ENCODE data around the gene ZNF226.
"Not testable (repeated sequence)": the region's sequence is repeated elsewhere in the genome, so short reads cannot be mapped to it uniquely, and the experiment has no call there.

Gene ZNF226

DNA sequence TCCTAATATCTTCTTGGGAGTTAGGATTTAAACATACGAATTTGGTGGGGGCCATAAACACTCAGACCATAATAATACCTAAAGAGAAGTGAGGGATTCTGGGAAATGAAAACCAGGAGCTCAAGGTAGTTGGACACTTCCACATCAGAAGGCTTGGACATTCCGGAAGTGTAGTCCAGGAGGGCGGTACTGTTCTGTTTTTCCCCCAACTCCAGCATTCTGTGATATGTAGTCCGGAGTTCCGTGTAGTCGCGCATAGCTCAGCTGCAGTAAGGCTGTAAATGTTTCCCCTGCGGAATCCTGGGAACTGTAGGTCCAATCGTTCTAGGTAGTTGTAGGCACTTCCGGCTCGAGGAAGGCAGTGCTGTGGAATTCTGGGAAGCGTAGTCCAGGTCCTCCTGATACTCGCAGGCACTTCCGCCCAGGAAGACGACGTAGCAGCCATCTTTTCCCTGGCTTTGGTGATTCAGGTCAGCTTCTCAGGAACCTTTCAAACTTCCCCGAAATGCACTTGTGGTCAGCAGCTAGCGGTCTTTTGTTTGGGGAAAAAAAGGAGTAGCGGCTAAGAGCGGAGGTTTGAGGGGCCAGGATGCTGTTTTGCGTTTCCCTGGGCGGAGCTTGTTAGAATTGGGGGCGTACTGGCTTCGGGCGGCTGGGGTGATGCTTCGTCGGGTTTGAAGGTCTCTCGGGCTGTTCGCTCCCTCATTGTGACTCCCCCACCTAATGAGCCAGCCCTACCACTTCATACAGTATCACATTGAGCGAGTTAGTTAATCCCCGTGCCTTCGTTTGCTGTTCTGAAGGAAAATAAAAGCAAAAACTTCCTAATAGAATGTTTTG is at the start of gene ZNF226:
TSS of gene ZNF226 (plus strand) at position 428 of the 840 bp plus-strand sequence. CDS start 4,981 bp downstream, outside the sequence.
- peak; percentile 33 for DNase-seq (ENCODE audit: low read depth)

DNA sequence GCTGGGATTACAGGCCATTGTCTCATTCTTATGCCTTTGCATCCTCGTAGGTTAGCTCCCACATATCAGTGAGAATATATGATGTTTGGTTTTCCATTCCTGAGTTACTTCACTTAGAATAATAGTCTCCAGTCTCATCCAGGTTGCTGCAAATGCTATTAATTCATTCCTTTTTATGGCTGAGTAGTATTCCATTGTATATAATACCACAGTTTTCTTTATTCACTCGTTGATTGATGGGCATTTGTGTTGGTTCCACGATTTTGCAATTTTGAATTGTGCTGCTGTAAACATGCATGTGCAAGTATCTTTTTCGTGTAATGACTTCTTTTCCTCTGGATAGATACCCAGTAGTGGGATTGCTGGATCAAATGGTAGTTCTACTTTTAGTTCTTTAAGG is 43.7 kb upstream of the ZNF226 start:
- DNase-seq (ENCODE audit: low read depth): not testable (repeated sequence)

DNA sequence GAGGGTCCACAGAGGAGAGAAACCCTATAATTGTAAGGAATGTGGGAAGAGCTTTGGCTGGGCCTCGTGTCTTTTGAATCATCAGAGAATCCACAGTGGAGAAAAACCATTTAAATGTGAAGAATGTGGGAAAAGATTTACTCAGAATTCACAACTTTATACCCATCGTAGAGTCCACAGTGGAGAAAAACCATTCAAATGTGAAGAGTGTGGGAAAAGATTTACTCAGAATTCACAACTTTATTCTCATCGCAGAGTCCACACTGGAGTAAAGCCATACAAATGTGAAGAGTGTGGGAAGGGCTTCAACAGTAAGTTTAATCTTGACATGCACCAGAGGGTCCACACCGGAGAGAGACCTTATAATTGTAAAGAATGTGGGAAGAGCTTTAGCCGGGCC is 32.9 kb upstream of the ZNF226 start:
- no peak for DNase-seq (ENCODE audit: low read depth)

DNA sequence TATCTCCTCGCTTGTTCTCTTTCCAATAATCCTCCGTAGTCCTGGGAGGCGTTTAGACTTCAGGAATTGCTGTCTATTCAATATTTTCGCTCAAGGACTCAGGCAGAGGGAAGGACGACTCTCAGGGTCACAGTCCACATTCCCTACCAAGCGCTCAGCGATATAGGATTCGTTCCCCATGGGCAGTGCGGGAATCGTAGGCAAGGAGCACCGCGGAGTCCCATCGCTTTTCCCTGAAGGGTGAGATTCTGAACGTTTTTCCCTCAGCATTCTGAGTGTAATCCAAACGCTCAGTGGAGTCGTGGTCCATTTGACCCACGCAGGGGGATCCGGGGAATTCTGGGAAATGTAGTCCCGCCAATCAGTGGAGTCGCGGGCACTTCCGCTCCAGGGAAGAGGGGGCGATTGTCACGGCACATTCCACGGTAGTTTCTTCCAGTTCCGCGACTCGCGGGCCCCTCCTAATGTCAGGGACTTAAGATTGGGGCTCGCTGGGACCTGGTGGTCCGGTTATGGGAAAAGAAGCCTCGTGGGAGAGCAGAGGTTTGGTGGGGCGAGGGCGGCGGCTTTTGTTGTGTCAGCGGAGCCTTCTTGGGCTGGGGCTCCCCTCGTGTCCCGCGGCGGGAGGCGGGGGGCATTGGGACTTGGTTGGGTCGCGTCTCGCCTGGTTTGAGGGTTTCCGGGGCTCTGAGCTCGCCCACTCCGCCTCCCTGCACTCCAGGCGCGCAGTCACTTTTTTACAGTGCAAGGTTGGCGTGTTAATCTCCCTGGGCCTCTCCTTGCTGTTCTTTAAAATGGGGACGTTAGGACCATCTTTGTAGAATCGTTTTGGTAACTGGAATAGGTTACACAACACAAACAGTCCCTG is 23.5 kb upstream of the ZNF226 start, which contains the start of gene ZNF234:
TSS of gene ZNF234 (plus strand) at position 364 of the 868 bp plus-strand sequence. CDS start 3,079 bp downstream, outside the sequence.
- peak; percentile 34 for DNase-seq (ENCODE audit: low read depth)

DNA sequence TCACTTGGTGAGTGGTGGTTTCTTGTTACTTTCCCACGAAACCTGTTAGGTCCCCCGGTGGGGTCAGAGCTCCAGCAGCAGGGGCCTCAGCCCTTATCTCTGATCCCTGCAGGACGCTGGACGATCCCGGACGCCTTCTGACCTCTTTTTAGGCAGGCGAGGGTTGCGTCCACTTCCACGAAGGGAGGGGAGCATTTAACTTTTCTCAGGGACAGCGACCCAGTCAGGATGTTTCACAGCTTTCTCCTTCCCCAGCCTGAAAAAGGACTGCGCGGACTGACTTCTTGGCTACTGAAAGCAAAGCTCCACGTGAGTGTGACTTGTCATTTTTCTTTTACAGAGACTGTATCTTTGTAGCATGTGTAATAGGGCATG is 22.9 kb upstream of the ZNF226 start:
- no peak for DNase-seq (ENCODE audit: low read depth)

DNA sequence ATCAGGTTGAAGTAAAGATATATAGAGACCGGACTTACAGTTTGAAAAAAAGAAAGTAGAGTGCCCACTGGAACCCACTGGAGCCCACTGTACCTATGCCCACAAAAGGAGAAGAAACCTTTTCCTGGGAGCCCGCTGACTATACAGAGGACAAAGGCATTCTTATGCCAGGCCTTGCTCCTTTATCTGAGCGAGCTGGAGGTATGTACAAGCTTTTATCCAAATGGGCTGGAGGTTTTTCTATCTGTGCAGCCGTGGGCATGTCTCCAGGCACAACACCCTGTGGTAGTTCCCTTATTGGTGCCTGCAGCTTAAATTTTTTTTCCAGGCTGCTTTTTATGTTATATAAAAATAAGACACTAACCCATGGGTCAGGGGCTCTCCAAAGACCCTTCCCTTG is 15.1 kb upstream of the ZNF226 start:
- no peak for DNase-seq (ENCODE audit: low read depth)

DNA sequence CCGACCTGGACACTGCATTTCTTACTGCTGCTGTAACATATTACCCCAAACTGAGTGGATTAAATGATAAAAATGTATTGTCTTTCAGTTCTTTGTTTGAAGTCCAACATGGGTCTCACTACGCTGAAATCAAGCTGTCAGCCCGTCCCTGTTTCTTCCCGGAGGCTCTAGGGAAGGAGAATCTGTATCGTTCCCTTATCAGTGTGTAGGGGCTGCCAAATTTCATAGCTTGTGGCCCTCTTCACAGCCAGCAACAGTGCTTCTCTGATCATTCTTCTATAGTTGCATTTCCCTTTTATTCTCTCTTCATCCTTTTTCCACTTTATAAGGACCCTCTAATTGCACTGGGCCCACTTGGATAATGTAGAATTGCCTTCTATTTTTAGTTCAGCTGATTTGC is 13.4 kb upstream of the ZNF226 start:
- no peak for DNase-seq (ENCODE audit: low read depth)

DNA sequence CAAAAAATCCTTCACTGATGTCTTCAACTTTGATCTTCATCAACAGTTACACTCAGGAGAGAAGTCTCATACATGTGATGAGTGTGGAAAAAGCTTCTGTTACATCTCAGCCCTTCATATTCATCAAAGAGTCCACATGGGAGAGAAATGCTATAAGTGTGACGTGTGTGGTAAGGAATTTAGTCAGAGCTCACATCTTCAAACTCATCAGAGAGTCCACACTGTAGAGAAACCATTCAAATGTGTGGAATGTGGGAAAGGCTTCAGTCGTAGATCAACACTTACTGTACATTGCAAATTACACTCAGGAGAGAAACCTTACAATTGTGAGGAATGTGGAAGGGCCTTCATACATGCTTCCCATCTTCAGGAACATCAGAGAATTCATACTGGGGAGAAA is 8.4 kb upstream of the ZNF226 start:
- no peak for DNase-seq (ENCODE audit: low read depth)

DNA sequence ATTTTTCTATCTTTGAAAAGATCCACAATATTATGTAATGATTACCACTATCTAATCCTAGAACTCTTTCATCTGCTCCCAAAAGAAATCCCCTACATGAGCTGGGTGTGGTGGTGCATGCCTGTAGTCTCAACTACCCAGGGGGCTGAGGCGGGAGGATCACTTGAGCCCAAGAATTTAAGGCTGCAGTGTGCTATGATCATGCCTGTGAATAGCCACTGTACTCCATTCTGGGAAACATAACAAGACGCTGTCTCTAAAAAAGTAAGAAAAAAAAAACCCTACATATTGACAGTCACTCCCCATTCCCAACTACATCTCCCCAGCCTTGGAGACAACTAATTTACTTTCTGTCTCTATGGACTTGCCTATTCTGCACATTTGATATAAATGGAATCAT is 1.1 kb upstream of the ZNF226 start:
- DNase-seq (ENCODE audit: low read depth): no peak

DNA sequence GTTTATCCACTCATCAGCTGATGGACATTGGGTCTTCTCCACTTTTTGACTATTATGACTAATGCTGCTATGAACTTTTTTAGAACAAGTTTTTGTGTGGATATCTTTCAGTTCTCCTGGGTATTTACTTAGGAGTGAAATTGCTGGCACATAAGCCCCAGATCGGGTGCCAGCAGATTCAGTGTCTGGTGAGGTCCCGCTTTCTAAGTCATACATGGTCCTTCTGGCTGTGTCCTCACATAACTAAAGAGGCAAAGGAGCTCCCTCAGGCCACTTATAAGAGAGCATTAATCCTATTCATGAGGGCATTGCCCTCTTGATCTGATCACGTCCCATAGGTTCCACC is 600 bp upstream of the ZNF226 start:
- no peak for DNase-seq (ENCODE audit: low read depth)

DNA sequence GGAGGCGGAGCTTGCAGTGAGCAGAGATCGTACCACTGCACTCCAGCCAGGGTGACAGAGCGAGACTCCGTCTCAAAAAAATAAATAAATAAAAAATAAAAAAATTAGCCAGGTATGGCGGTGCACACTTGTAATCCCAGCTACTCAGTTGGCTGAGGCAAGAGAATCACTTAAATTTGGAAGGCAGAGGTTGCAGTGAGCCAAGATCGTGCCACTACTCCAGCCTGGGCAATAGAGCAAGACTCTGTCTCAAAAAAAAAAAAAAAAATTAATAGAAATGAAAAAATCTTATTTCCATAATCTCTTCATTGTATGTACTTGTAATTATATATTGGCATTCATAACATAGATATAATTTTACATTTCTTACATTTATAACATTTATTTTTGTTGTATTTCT is 5.8 kb downstream of the ZNF226 start:
- DNase-seq (ENCODE audit: low read depth): not testable (repeated sequence)

DNA sequence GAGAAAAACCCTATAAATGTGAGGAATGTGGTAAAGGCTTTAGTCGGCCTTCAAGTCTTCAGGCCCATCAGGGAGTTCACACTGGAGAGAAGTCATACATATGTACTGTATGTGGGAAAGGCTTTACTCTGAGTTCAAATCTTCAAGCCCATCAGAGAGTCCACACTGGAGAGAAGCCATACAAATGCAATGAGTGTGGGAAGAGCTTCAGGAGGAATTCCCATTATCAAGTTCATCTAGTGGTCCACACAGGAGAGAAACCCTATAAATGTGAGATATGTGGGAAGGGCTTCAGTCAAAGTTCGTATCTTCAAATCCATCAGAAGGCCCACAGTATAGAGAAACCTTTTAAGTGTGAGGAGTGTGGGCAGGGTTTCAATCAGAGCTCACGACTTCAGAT is 11.7 kb downstream of the ZNF226 start:
- no peak for DNase-seq (ENCODE audit: low read depth)

DNA sequence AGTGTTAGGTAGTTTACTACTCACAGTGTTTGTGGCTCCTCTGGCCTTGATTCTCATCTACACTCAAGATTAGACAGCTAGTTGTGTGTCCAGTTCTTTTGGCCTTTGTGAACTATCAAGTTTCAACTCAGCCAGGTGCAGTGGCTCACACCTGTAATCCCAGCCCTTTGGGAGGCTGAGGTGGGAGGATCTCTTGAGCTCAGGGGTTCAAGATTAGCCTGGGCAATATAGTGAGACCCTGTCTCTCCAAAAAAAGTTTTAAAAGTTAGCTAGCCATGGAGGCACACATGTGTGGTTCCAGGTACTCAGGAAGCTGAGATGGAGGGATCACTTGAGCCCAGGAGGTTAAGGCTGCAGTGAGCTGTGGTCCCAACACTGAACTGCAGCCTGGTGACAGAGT is 16.1 kb downstream of the ZNF226 start:
- DNase-seq (ENCODE audit: low read depth): no peak

DNA sequence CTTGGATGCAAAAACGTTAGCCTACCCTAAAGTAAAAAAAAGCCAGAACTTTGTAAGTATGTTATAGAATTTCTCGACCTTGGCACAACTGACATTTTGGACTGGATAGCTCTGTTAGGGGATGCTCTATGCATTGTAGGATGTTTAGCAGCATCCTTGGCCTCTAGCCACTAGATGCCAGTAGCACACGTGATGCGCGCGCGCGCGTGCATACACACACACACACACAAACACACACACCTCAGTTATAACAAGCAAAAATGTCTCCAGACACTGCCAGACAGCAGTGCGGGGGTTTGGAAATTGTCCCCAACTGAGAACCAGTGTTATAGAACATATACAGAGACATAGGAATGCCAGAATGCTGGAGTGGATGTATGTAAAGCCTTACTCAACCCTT is 17.2 kb downstream of the ZNF226 start:
- DNase-seq (ENCODE audit: low read depth): no peak

DNA sequence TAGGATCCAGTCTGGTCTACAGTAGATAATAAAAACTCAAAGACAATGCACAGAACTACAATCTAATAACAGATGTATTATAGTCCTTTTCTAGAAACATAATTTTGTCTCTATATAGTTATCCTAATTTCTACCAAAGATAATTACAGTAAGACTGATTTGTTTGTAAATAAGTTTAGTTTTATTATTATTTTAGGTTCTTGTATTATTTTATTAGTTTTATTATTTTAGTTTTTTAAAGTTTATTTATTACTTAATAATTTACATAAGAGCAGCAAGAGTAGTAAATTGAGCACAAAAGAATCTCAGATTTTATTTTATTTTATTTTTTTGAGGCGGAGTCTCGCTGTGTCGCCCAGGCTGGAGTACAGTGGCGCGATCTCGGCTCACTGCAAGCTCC is 25.1 kb downstream of the ZNF226 start:
- DNase-seq (ENCODE audit: low read depth): no peak

DNA sequence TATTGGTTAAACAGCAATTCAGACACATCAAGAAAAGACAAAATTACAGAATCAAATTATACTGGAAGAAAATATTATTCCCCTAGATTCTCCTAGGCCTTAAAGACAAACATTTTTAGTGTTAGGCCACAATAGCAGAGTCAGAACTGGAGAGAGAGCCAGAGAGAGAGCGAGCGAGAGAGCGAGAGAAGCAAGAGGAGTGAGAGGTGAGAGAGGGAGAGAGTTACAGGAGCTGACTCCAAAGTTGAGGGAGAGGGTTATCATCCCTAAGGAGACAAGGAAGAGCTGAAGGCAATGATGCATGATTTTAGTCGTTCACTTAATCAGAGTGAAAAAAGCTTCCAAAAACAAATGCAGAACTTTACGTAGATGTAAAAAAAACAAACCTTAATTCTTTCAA is 27.2 kb downstream of the ZNF226 start:
- no peak for DNase-seq (ENCODE audit: low read depth)

DNA sequence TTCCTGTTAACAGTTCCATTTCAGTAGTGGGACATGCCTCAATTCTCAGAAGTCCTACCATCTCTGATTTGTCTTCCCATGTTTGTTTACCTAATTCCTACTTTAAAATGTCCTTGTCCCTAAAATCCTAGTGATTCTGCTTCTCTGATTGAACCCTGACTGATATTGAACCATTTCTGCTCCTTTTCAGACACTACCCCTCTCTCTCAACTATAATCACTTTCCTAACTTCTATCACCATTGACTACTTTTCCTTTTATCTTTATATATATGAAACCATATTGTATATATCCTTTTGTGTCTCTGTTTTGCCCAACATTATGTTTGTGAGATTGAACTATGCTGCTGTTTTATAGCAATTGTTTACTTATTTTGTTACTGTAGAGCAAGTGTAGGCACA is 31.9 kb downstream of the ZNF226 start:
- DNase-seq (ENCODE audit: low read depth): no peak

DNA sequence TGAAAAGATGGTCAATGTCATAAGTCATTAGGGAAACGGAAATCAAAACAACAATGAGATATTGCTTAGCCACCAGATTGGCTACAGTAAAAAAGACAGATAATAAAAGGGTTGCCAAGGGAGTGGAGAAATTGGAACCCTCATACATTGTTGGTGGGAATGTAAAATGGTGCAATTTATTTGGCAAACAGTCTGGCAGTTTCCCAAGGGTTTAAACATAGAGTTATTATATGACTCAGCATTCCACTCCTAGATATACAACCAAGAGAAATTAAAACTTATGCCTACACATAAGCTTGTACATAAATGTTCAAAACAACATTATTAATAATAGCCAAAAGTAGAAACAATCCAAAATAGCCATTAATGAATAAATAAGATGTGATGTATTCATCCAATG is 37.6 kb downstream of the ZNF226 start:
- no peak for DNase-seq (ENCODE audit: low read depth)

DNA sequence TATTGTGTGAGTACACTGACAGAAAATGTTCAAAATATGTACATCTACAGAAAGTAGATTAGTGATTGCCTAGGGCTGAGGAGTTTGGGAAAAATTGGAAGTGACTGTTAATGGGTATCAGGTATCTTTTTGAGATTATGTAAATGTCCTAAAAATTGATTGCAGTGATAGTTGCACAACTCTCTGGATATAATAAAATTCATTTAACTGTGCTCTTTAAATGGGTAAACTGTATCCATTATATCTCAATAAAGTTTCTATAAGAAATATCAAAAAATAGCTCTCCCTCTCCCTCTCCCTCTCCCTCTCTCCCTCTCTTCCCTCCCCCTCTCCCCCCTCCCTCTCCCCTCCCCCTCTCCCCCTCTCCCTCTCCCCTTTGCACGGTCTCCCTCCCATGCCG is 38.1 kb downstream of the ZNF226 start:
- no peak for DNase-seq (ENCODE audit: low read depth)

DNA sequence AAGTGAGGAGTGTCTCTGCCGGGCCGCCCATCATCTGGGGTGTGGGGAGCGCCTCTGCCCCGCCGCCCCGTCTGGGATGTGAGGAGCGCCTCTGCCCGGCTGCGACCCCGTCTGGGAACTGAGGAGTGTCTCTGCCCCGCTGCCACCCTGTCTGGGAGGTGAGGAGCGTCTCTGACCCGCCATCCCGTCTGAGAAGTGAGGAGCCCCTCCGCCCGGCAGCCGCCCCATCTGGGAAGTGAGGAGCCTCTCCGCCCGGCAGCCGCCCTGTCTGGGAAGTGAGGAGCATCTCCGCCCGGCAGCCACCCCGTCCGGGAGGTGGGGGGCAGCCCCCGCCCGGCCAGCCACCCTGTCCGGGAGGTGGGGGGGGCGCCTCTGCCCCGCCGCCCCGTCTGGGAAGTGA is 39.0 kb downstream of the ZNF226 start:
- DNase-seq (ENCODE audit: low read depth): not testable (repeated sequence)

DNA sequence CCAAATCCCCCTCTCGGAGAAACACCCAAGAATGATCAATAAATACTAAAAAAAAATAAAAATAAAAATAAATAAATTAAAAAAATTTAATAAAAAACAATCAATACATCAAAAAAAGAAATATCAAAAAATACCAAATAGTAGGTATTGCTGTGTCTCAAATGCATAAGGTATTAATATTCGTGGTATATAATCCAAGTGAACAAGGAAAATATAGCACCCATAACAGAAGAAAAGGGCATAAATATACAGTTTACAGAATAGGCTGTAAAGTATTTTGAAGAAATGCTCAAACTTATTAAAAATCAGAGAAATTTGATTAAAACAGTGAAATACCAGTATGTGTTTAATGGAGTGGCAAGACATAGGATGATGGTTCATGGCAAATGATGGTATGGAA is 39.9 kb downstream of the ZNF226 start:
- DNase-seq (ENCODE audit: low read depth): no peak

DNA sequence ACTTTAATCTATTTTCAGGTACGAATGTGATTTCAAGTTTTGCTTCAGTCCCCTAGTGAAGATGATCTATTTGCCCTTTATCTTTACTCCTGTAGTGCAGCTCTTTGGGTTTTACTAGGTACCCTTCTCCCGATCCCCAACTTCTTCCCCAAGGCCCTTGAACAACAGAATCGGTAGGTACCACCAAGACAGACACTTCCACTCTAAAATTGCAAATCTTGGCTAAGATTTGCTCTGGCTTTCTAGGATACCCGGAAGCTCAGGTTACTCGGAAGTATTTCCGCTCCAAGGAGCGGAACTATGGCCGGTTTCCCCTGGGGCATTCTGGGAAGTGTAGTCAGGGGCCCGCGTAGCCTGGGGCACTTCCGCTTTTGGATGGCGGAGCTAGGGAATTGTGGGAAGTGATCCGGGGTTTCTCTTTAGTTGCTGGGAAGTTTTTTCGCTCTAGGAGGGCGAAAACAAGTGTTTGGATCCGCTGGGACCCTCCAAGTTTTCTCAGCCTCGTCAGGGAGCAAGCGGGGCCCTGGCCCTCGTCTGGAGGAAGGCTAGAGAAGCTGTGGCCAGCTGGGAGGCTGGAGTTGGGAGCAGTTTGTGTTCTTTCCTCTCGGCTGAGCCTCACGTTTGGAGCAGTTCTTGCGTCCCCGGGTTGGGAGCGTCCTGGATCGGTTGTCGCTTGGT is 42.4 kb downstream of the ZNF226 start:
- peak; percentile 29 for DNase-seq (ENCODE audit: low read depth)
